ENCODE data around the gene BEST4. TPM values are rescaled to one million over a fixed set of nuclear protein-coding genes. Genes with fewer than 3 reads are reported as not detected.
"Not testable (repeated sequence)": the region's sequence is repeated elsewhere in the genome, so short reads cannot be mapped to it uniquely, and the experiment has no call there.

The BEST4 gene
- total and polyA plus RNA-seq, 4 donors, result 0.30 to 1.8 (median 0.73) TPM

DNA sequence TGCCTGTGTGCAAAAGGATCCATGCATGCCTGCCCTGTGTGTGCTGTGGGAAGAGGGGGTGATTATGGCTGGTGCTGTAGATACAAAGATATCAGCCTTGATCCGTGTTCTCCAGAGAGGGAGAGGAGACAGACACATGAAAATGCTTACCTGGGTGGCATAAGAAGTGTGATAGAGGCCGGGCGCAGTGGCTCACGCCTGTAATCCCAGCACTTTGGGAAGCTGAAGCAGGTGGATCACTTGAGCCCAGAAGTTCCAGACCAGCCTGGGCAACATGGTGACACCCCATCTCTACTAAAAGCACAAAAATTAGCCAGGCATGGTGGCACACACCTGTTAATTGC, 22.8 kb upstream of the BEST4 start:
- H3K27me3 ChIP-seq (ENCODE audit: control insufficient read depth in 1 of 2, insufficient read depth in 2 of 2, low read length in 1 of 2); ATAC-seq (ENCODE audit: low FRiP score); H3K4me1 ChIP-seq (ENCODE audit: control insufficient read depth in 1 of 2, insufficient read depth in 2 of 2, low read length in 2 of 2); H3K4me3 ChIP-seq (ENCODE audit: low read length in 2 of 2); intact Hi-C loops (cut with DNase I); H3K9me3 ChIP-seq (ENCODE audit: control insufficient read depth, low read length); H3K36me3 ChIP-seq (ENCODE audit: control insufficient read depth in 1 of 2, insufficient read depth in 2 of 2, low read length in 1 of 2): not testable (repeated sequence)
- peak in 1 of 2 donors; percentile 36 for DNase-seq
- 84 to 85% methylated on average over 4 of the region's 4 CpGs for WGBS, 2 donors
- peak overlapping the region; percentile 38 to 98 for H3K27ac ChIP-seq (ENCODE audit: low read depth in 1 of 2, low read length in 2 of 2)

DNA sequence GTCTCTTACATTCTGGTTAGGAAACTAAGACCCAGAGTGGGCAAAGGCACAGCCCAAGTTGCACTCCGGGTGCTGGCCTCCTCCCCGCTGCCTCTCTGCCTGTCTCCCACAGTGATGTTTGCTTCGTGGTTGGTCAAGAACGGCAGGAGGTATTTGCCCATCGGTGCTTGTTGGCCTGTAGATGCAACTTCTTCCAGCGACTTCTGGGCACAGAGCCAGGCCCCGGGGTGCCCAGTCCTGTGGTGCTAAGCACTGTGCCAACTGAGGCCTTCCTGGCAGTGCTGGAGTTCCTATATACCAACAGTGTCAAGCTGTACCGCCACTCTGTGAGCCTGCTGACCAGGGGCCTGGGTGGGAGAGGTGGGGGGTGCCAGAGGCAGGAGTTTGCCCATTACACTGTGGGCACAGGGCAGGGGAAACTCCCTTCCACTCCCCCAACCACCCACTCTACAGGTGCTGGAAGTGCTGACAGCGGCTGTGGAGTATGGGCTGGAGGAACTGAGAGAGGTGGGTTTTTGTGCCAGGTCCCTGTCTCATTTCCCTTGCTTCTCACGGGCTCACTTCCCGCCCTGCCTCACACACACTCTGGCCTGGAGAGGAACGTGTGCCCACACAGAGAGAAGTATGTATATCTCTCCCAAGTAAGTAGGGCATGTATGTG, 22.3 kb upstream of the BEST4 start:
- Histone ChIP-seq H3K27ac (ENCODE audit: low read depth in 1 of 2, low read length in 2 of 2) (peak overlapping the region; percentile 38 to 98), H3K4me1 (ENCODE audit: control insufficient read depth in 1 of 2, insufficient read depth in 2 of 2, low read length in 2 of 2) (peaks cover 0 to 4% of the 10 kb centered on the region in 2 donors), H3K9me3 (ENCODE audit: control insufficient read depth, low read length) (no peaks in the 10 kb centered on the region), H3K36me3 (ENCODE audit: control insufficient read depth in 1 of 2, insufficient read depth in 2 of 2, low read length in 1 of 2) (peaks cover 0 to 7% of the 10 kb centered on the region in 2 donors), H3K4me3 (ENCODE audit: low read length in 2 of 2) (no peak overlapping the region), H3K27me3 (ENCODE audit: control insufficient read depth in 1 of 2, insufficient read depth in 2 of 2, low read length in 1 of 2) (no peaks in the 10 kb centered on the region)
- 6 to 10% methylated on average over 12 of the region's 12 CpGs for WGBS, 2 donors
- DNase-seq, result peak; percentile 92
- no peak for ATAC-seq (ENCODE audit: low FRiP score)
- intact Hi-C loops (cut with DNase I), result no loop called here

DNA sequence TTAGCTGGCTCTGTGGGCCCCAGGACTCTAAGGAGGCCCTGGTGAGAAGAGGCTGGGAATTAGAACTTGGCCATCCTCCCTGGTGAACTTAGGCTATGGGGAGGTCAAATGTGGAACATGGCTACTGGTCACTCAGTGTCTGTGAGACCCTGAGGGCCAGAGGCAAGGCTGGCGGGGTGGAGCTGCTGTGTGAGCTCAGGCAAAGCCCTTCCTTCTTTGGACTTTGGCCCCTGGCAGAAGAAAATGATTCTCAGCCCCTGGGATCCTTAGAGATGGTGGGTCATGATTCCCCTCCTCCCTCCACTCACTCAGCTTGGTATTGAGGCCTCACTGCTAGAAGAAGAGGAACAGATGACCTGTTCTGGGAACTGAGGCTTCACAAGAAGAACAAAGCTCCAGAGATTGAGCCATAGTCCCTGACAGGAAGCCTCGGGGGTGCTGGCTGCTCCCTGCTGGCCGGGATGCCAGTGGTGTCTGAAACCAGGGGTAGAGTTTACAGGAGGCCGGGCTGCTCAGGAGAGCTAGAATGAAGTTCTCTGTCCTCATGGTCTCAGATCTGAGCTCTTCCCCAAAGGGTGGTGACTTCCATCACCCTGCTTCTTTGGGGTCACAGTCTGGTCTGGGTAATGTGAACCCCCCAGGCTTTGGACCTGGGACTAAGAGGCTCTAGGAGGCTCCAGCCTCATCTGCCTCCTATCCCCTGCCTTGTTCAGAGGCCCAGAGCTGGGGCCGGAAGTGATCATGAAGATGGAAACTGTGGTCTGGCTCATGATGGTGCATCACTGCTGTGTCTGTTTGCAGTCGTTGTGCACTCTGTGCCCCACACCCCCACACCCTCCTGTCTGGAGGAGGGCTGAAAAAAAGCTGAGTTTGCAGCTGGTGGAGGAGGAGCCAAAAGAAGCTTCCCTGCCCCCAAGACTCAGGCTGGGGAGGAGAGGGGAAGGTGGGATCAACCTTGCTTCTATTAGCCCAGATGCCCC, 21.3 kb upstream of the BEST4 start:
- H3K4me3 ChIP-seq (ENCODE audit: low read length in 2 of 2), result no peak overlapping the region
- no peaks in the 10 kb centered on the region for H3K27me3 ChIP-seq (ENCODE audit: control insufficient read depth in 1 of 2, insufficient read depth in 2 of 2, low read length in 1 of 2)
- H3K9me3 ChIP-seq (ENCODE audit: control insufficient read depth, low read length), result no peaks in the 10 kb centered on the region
- WGBS, 2 donors, result 12 to 13% methylated on average over 6 of the region's 6 CpGs
- H3K27ac ChIP-seq (ENCODE audit: low read depth in 1 of 2, low read length in 2 of 2), result peak overlapping the region; percentile 96 to 98
- ATAC-seq (ENCODE audit: low FRiP score) (no peak), DNase-seq (peak; percentile 84 to 90)
- intact Hi-C loops (cut with DNase I), result loop anchor here in 1 of 2 donors (10.0 kb wide), 1 partner anchor 74 kb away; the partner anchor contains the start of genes KIF2C and RNU5D-1
- peaks cover 0 to 4% of the 10 kb centered on the region in 2 donors for H3K4me1 ChIP-seq (ENCODE audit: control insufficient read depth in 1 of 2, insufficient read depth in 2 of 2, low read length in 2 of 2)
- peaks cover 0 to 7% of the 10 kb centered on the region in 2 donors for H3K36me3 ChIP-seq (ENCODE audit: control insufficient read depth in 1 of 2, insufficient read depth in 2 of 2, low read length in 1 of 2)

DNA sequence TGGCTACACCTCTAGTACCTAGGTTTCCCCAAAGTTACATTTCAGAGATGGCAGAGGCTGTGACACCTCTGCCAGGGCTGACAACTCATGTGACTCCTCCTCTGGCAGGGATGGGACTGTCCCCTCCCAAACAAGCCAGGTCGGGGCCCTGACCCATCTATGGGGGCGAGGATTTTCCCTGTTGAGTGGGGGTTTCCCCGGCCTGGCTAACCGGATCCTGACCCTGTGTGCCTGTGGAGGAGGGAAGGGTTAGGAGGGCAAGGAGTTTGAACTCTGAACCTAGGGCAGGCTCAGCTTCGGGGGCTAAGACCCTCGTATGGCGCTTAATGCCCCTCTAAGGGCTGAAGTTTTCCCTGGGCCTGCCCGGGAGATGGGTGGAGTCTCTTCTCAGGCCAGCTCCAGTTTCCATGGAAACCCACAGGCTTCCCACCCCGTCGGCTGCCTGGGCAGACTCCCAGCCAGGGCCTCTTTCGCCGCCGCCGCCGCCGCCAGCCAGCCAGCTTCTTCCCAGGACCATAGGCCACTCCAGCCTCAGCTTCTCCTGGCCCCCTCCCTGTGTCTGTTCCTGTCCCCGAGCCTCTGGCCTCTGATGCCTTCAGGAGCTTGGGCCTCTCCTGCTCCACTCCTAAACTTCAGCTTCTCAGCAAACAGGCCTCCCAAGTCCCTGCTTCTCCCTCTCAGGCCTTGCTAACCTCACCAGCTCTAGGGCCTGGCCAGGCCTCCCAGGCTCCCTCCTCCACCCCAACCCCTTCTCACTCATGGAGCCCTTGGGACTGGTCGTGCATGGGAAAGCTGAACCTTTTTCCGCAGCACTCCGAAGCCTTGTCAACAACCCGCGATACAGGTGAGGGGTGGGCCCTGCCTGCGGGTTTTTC, 20.3 kb upstream of the BEST4 start, which contains the start of gene BTBD19:
TSS of gene BTBD19 (plus strand) at position 461 of the 875 bp plus-strand sequence. CDS start at position 759, 298 bp downstream.
- Histone ChIP-seq H3K4me1 (ENCODE audit: control insufficient read depth in 1 of 2, insufficient read depth in 2 of 2, low read length in 2 of 2) (peaks cover 0 to 4% of the 10 kb centered on the region in 2 donors), H3K4me3 (ENCODE audit: low read length in 2 of 2) (no peak within 1 kb of the TSS), H3K9me3 (ENCODE audit: control insufficient read depth, low read length) (no peaks in the 10 kb centered on the region), H3K36me3 (ENCODE audit: control insufficient read depth in 1 of 2, insufficient read depth in 2 of 2, low read length in 1 of 2) (peaks cover 0 to 9% of the 10 kb centered on the region in 2 donors), H3K27ac (ENCODE audit: low read depth in 1 of 2, low read length in 2 of 2) (peak within 1 kb of the TSS; percentile 96 to 98), H3K27me3 (ENCODE audit: control insufficient read depth in 1 of 2, insufficient read depth in 2 of 2, low read length in 1 of 2) (no peaks in the 10 kb centered on the region)
- WGBS, 2 donors, result 2% methylated on average over 23 of the region's 23 CpGs
- intact Hi-C loops (cut with DNase I), result loop anchor here in 1 of 2 donors (10.0 kb wide), 1 partner anchor 73 kb away; the partner anchor contains the start of genes KIF2C and RNU5D-1
- ATAC-seq (ENCODE audit: low FRiP score) (peak; percentile 81), DNase-seq (peak; percentile 93 to 94)

DNA sequence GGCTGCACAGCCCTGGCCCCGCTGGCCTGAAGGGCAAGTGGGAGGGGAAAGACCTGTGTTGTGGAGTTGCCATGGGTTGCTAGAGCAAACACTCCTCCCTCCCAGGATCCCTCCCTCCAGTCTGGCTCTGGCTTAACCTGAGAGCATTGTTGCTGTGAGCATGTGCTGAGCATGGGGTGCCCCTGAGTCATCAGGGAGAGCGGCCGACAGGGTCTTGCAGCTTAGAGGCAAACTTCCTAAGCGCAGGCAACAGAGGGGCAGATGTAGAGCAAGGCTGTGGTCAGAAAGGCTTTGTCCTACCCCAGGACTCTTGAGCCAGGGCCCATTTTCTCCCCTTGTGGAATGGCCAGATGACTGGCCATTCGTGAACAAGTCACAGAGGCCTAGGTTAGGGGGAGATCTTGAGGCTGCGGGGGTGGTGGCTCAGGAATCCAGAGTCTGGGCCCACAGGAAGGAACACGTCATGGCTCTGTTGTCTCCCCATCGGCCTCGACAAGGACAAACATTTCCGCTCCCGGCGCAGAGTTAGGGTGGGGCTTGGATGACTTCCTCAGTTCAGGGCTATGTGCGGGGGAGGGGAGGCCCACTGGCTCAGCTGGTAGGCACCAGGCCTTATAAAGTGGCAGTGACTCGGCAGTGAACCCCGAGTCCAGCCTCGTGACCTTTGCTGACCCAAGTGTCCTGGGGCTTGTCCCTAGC, 19.5 kb upstream of the BEST4 start:
- peak; percentile 90 for ATAC-seq (ENCODE audit: low FRiP score)
- H3K27me3 ChIP-seq (ENCODE audit: control insufficient read depth in 1 of 2, insufficient read depth in 2 of 2, low read length in 1 of 2), result no peaks in the 10 kb centered on the region
- 0 to 1% methylated on average over 16 of the region's 16 CpGs for WGBS, 2 donors
- H3K4me1 ChIP-seq (ENCODE audit: control insufficient read depth in 1 of 2, insufficient read depth in 2 of 2, low read length in 2 of 2), result peaks cover 0 to 4% of the 10 kb centered on the region in 2 donors
- peaks cover 0 to 9% of the 10 kb centered on the region in 2 donors for H3K36me3 ChIP-seq (ENCODE audit: control insufficient read depth in 1 of 2, insufficient read depth in 2 of 2, low read length in 1 of 2)
- intact Hi-C loops (cut with DNase I), result loop anchor here in 1 of 2 donors (10.0 kb wide), 1 partner anchor 73 kb away; the partner anchor contains the start of genes KIF2C and RNU5D-1
- H3K4me3 ChIP-seq (ENCODE audit: low read length in 2 of 2), result no peak overlapping the region
- peak overlapping the region; percentile 96 to 98 for H3K27ac ChIP-seq (ENCODE audit: low read depth in 1 of 2, low read length in 2 of 2)
- peak; percentile 99 to 100 for DNase-seq
- no peaks in the 10 kb centered on the region for H3K9me3 ChIP-seq (ENCODE audit: control insufficient read depth, low read length)

DNA sequence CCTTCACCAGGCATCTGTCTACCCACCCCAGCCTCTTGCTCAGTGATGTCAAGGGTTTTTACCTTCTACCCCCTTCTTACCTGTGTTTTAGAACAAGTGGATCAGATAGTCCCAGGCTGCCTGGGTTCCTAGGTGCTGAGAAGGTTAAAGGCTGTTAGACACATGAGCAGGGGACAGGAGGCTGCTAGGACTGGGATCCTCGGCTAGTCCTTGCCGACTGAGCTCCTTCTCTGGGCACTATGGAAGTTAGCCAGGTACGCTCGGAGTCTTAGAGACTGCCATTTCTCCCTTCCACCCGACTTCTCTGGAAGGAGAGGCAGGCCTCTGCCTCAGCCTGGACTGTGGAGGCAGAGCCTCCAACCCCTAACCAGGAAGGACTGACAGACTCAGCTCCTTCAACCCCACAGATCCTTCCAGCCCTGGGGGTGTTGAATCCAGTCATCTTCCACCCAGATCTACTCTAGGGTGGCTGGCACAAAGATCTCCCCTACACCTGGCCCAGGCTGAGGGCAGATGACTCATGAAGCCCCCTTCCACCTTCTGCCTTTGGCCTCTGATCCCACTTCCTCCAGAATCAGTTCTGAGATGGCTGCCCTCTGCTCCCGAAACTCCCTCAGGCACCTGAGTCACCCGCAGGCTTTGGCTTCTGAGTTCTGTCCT, 18.9 kb upstream of the BEST4 start, which contains the start of gene DYNLT4:
TSS of gene DYNLT4 (minus strand) at position 648 of the 660 bp plus-strand sequence. CDS start 683 bp downstream, outside the sequence.
- peak within 1 kb of the TSS; percentile 96 to 98 for H3K27ac ChIP-seq (ENCODE audit: low read depth in 1 of 2, low read length in 2 of 2)
- 7 to 11% methylated on average over 7 of the region's 7 CpGs for WGBS, 2 donors
- no peaks in the 10 kb centered on the region for H3K9me3 ChIP-seq (ENCODE audit: control insufficient read depth, low read length)
- no peak for DNase-seq
- ATAC-seq (ENCODE audit: low FRiP score), result no peak
- intact Hi-C loops (cut with DNase I), result loop anchor here in 1 of 2 donors (10.0 kb wide), 1 partner anchor 72 kb away; the partner anchor contains the start of genes KIF2C and RNU5D-1
- H3K4me1 ChIP-seq (ENCODE audit: control insufficient read depth in 1 of 2, insufficient read depth in 2 of 2, low read length in 2 of 2), result peaks cover 0 to 4% of the 10 kb centered on the region in 2 donors
- H3K36me3 ChIP-seq (ENCODE audit: control insufficient read depth in 1 of 2, insufficient read depth in 2 of 2, low read length in 1 of 2), result peaks cover 0 to 9% of the 10 kb centered on the region in 2 donors
- H3K4me3 ChIP-seq (ENCODE audit: low read length in 2 of 2), result no peak within 1 kb of the TSS
- no peaks in the 10 kb centered on the region for H3K27me3 ChIP-seq (ENCODE audit: control insufficient read depth in 1 of 2, insufficient read depth in 2 of 2, low read length in 1 of 2)

DNA sequence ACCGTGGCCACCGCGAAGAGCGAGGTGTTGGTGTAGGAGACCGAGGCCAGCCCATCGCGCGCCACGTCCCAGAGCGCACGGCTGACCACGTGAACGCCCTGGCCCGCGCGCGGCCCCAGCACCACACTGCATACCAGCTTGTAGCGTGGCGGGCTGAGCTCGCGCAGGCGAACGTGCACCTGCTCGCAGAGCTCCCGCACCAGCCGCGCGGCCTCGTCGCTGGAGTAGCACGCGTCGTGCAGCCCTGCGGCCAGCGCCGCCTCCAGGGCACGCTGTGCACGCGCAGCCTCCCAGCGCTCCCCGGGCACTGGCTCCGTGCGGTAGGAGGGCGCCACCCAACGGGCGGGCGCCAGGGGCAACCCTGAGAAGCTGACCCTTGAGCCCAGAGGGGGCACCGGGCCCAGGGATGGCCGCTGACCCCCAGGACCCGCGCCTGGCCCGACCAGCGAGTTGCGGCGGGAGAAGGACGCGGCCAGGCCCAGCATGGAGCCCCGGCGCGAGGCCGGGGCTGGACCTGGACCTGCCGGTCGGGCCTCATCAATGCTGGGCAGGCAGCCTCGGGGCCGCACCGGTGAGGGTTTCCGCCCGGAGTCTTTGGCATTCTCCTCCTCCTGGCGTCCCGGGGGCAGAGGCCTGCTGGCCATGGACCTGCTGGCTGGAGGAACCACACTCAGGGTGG, 18.2 kb upstream of the BEST4 start:
- Histone ChIP-seq H3K27ac (ENCODE audit: low read depth in 1 of 2, low read length in 2 of 2) (peak overlapping the region; percentile 92 to 98), H3K36me3 (ENCODE audit: control insufficient read depth in 1 of 2, insufficient read depth in 2 of 2, low read length in 1 of 2) (peaks cover 0 to 9% of the 10 kb centered on the region in 2 donors), H3K4me3 (ENCODE audit: low read length in 2 of 2) (no peak overlapping the region), H3K27me3 (ENCODE audit: control insufficient read depth in 1 of 2, insufficient read depth in 2 of 2, low read length in 1 of 2) (no peaks in the 10 kb centered on the region), H3K9me3 (ENCODE audit: control insufficient read depth, low read length) (no peaks in the 10 kb centered on the region), H3K4me1 (ENCODE audit: control insufficient read depth in 1 of 2, insufficient read depth in 2 of 2, low read length in 2 of 2) (peaks cover 0 to 4% of the 10 kb centered on the region in 2 donors)
- 74 to 85% methylated on average over 68 to 70 of the region's 70 CpGs for WGBS, 2 donors
- no peak for ATAC-seq (ENCODE audit: low FRiP score)
- peak; percentile 57 to 81 for DNase-seq
- intact Hi-C loops (cut with DNase I), result loop anchor here in 1 of 2 donors (10.0 kb wide), 1 partner anchor 71 kb away; the partner anchor contains the start of genes KIF2C and RNU5D-1
